Aorta (tissue), 5 donors: ENCODE data around the gene OPN3. TPM values are rescaled to one million over a fixed set of nuclear protein-coding genes. Genes with fewer than 3 reads are reported as not detected.
"Not testable (repeated sequence)": the region's sequence is repeated elsewhere in the genome, so short reads cannot be mapped to it uniquely, and the experiment has no call there.

Experiments
- ATAC-seq: fragments of 200-7000 bp; cut with Tn5 transposase; one replicate; pipeline ENCODE4 v1.9.1; 2022; ENCODE audit warnings: moderate library complexity; ENCODE audit not compliant: low FRiP score
- DNase-seq, 2 donors: peaks; one replicate each; pipeline ENCODE4 v3.0.0-alpha.2; 2020
- H3K27ac ChIP-seq, 2 donors: one replicate each; pipeline ENCODE4 v1.5.1; 2013; ENCODE audit warnings: low read length in 2 of 2, mild to moderate bottlenecking in 2 of 2, moderate library complexity in 2 of 2, control low read depth in 1 of 2, inconsistent platforms in 1 of 2, low read depth in 1 of 2
- H3K27me3 ChIP-seq, 2 donors: one replicate each; pipeline ENCODE4 v1.6.1; 2013; ENCODE audit warnings: control low read depth in 1 of 2, low read length in 1 of 2, mild to moderate bottlenecking in 1 of 2, moderate library complexity in 1 of 2; ENCODE audit not compliant: insufficient read depth in 2 of 2, control insufficient read depth in 1 of 2
- H3K36me3 ChIP-seq, 2 donors: one replicate each; pipeline ENCODE4 v1.6.1; 2013; ENCODE audit warnings: control low read depth in 1 of 2, low read length in 1 of 2, mild to moderate bottlenecking in 1 of 2; ENCODE audit not compliant: insufficient read depth in 2 of 2, control insufficient read depth in 1 of 2
- H3K4me1 ChIP-seq, 2 donors: one replicate each; pipeline ENCODE4 v1.6.1; 2013; ENCODE audit warnings: low read length in 2 of 2, control low read depth in 1 of 2, mild to moderate bottlenecking in 1 of 2, moderate library complexity in 1 of 2; ENCODE audit not compliant: insufficient read depth in 2 of 2, control insufficient read depth in 1 of 2
- H3K4me3 ChIP-seq, 2 donors: one replicate each; pipeline ENCODE4 v1.5.1; 2013; ENCODE audit warnings: low read length in 2 of 2, control low read depth in 1 of 2, mild to moderate bottlenecking in 1 of 2
- H3K9me3 ChIP-seq: one replicate; pipeline ENCODE4 v1.6.1; 2013; ENCODE audit warnings: mild to moderate bottlenecking, low read length; ENCODE audit not compliant: control insufficient read depth
- WGBS, 2 donors: extraction: QIAGEN DNeasy Blood & Tissue Kit; methylation state at CpG; one replicate each; pipeline ENCODE4 v1.1.7; 2013; 5-methylcytosine and 5-hydroxymethylcytosine counted together
- intact Hi-C, 2 donors: fragments of 100-400 bp; cut with DNase I; formaldehyde crosslinking; loops; one replicate each; pipeline versions ENCODE4 v1.14.2 to v1.15.0; 2022
- long read RNA-seq, 2 donors: library from polyadenylated mRNA; unstranded; transcript quantifications; one replicate each; pipeline ENCODE4 v2.0.0, GENCODE V29; 2020 to 2021
- polyA plus RNA-seq, 2 donors: library from polyadenylated mRNA; stranded (reverse); fragments of 200-250 nt; gene quantifications; one replicate each; pipeline ENCODE4 v1.2.3, GENCODE V29; 2013
- total RNA-seq, 2 donors: library from RNA; stranded (reverse); fragmentation: NEBNext Ultra II Directional; extraction: Animal tissue kit (Norgen Biotek cat#: 25700); gene quantifications; one replicate each; pipeline ENCODE4 v1.2.1, GENCODE V29; 2021
- donor health status: healthy with polysubstance abuse.
- donor health status: Bipolar disorder and iron deficiency.
- donor health status: DM: no; HTN: no; CAD: no.
- donor health status: DM: no; HTN: no; CAD: no.
- donor health status: DM: yes; HTN: yes; CAD: no.

The OPN3 gene
- total RNA-seq: 1 to 10 TPM; 5.8 to 6.5 TPM
- 10 to 100 TPM in 1 of 2 donors, 1 to 10 TPM in 1; 5.3 to 18.2 TPM for polyA plus RNA-seq
- long read RNA-seq, donor 1: 0 reads
- long read RNA-seq, donor 2, transcript OPN3-201 (4 exons, 2,620 nt): major isoform, 7 of 13 reads
- long read RNA-seq, donor 2, partial matches to known transcripts: 0 of 13 reads
- long read RNA-seq, donor 2, other reads (novel, unspliced or antisense): 3 of 13 reads

- no peaks in the 10 kb centered on the region for H3K9me3 ChIP-seq
- intact Hi-C loops: loop anchor here in 1 of 2 donors (5.0 kb wide), 1 partner anchor 107 kb away; no protein-coding TSS in a partner anchor
- ATAC-seq (peak; percentile 99), DNase-seq (peak; percentile 96 to 98)
- H3K27me3 ChIP-seq: no peaks in the 10 kb centered on the region
- H3K36me3 ChIP-seq: no peaks in the 10 kb centered on the region
- 5 to 13% methylated on average over 28 to 81 of the region's 81 CpGs for whole genome bisulfite sequencing, 2 donors
- H3K27ac ChIP-seq: peak within 1 kb of the TSS in 1 of 2 donors; percentile 53
- H3K4me3 ChIP-seq: peak within 1 kb of the TSS; percentile 86 to 96
- H3K4me1 ChIP-seq: no peaks in the 10 kb centered on the region
These were observed at the start of gene OPN3, which contains the start of gene CHML for GRCh38 chr1:241640149-241640866. TSS of gene OPN3 (minus strand) at chr1:241640369. CDS start at chr1:241640254, 115 bp downstream. TSS of gene CHML (minus strand) at chr1:241640369. CDS start at chr1:241635766, 4,603 bp downstream.

GRCh38 chr1:241688940-241689368 is 48.8 kb upstream of the OPN3 start:
- H3K4me3 ChIP-seq: no peak overlapping the region
- no peaks in the 10 kb centered on the region for H3K36me3 ChIP-seq
- WGBS, 2 donors: 45 to 53% methylated on average over 2 of the region's 2 CpGs
- ATAC-seq (no peak), DNase-seq (no peak)
- no peaks in the 10 kb centered on the region for H3K27me3 ChIP-seq
- no peak overlapping the region for H3K27ac ChIP-seq
- intact Hi-C loops: no loop called here
- H3K9me3 ChIP-seq: no peaks in the 10 kb centered on the region
- H3K4me1 ChIP-seq: no peaks in the 10 kb centered on the region

GRCh38 chr1:241684108-241684507 is 43.9 kb upstream of the OPN3 start:
- Histone ChIP-seq H3K36me3 (no peaks in the 10 kb centered on the region), H3K9me3 (no peaks in the 10 kb centered on the region), H3K4me1 (no peaks in the 10 kb centered on the region), H3K27me3 (no peaks in the 10 kb centered on the region), H3K4me3 (no peak overlapping the region), H3K27ac (no peak overlapping the region)
- DNase-seq (no peak), ATAC-seq (no peak)
- WGBS, 2 donors: 97% methylated on average over 1 of the region's 1 CpG
- intact Hi-C loops: no loop called here

- Histone ChIP-seq H3K27me3 (no peaks in the 10 kb centered on the region), H3K4me3 (no peak overlapping the region), H3K4me1 (no peaks in the 10 kb centered on the region), H3K36me3 (no peaks in the 10 kb centered on the region), H3K9me3 (no peaks in the 10 kb centered on the region), H3K27ac (no peak overlapping the region)
- 88 to 94% methylated on average over 2 of the region's 2 CpGs for WGBS, 2 donors
- no peak for DNase-seq
- intact Hi-C loops: no loop called here
- ATAC-seq: no peak
These were observed 42.8 kb upstream of the OPN3 start for GRCh38 chr1:241682921-241683320.

- WGBS, 2 donors: 61 to 63% methylated on average over 4 of the region's 4 CpGs
- intact Hi-C loops, ATAC-seq, DNase-seq, H3K36me3 ChIP-seq, H3K4me3 ChIP-seq, H3K9me3 ChIP-seq, H3K4me1 ChIP-seq, H3K27ac ChIP-seq, H3K27me3 ChIP-seq: not testable (repeated sequence)
These were observed 41.8 kb upstream of the OPN3 start for GRCh38 chr1:241681861-241682448.

GRCh38 chr1:241679961-241680360 is 39.8 kb upstream of the OPN3 start:
- H3K27me3 ChIP-seq: no peaks in the 10 kb centered on the region
- H3K27ac ChIP-seq: no peak overlapping the region
- H3K4me1 ChIP-seq: no peaks in the 10 kb centered on the region
- ATAC-seq (no peak), DNase-seq (no peak)
- 47 to 63% methylated on average over 3 of the region's 3 CpGs for WGBS, 2 donors
- no peaks in the 10 kb centered on the region for H3K9me3 ChIP-seq
- H3K36me3 ChIP-seq: no peaks in the 10 kb centered on the region
- H3K4me3 ChIP-seq: no peak overlapping the region
- intact Hi-C loops: no loop called here

- no peaks in the 10 kb centered on the region for H3K4me1 ChIP-seq
- H3K4me3 ChIP-seq: no peak overlapping the region
- H3K36me3 ChIP-seq: no peaks in the 10 kb centered on the region
- H3K27me3 ChIP-seq: no peaks in the 10 kb centered on the region
- ATAC-seq (no peak), DNase-seq (no peak)
- no peak overlapping the region for H3K27ac ChIP-seq
- 64 to 70% methylated on average over 4 of the region's 4 CpGs for WGBS, 2 donors
- no peaks in the 10 kb centered on the region for H3K9me3 ChIP-seq
- intact Hi-C loops: no loop called here
These were observed 39.2 kb upstream of the OPN3 start for GRCh38 chr1:241679404-241679803.

GRCh38 chr1:241678536-241678935 is 38.4 kb upstream of the OPN3 start:
- WGBS, 2 donors: 70 to 71% methylated on average over 2 of the region's 2 CpGs
- no peak overlapping the region for H3K27ac ChIP-seq
- intact Hi-C loops: no loop called here

More at GRCh38 chr1:241678536-241678935, 38.4 kb upstream of the OPN3 start:
- H3K27me3 ChIP-seq: no peaks in the 10 kb centered on the region
- no peaks in the 10 kb centered on the region for H3K4me1 ChIP-seq
- DNase-seq (no peak), ATAC-seq (no peak)
- H3K9me3 ChIP-seq: no peaks in the 10 kb centered on the region
- H3K36me3 ChIP-seq: no peaks in the 10 kb centered on the region
- no peak overlapping the region for H3K4me3 ChIP-seq
